Measurements from ENCODE around the gene KDSR.

Gene KDSR

DNA sequence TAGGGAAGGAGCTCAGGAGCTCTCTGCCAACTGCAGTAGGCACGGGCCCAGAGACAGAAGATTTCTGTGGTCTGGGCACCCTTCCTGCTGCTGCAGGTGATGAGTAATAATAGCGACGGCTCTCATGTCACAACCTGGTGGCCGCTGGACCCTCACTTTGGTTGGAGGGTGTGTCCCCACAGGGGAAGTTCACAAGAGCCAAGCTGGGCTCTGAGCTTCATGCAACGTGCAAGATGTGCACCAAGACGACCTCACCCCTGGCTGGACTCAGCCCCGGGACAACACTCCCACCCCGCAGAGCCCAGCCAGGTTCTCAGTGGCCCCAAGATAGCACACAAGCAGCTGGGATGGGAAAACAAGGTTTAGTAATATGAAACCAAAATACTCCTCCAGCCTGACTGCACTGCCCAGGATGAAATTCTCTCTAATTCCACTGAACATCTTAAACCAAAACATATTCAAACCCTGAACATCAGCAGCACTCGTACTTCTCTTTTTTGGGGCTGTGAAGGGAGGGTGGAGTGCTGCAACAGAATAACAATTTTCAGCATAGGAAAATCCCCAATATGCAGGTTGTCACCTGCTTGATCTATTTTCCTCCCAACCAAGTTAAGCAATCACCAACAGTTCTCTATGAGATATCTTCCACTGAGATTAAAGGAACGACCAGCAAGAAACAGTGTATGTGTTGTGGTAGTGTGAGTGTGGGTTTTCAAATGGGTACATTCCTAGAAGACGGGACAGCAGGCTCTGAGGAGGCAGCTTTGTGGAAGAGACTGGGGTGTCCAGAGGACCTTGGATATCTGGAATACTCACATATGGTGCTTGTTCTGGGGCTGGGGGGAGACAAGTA is 73.9 kb downstream of the KDSR start:
- no peak overlapping the region for H3K4me3 ChIP-seq (replicated peaks; ENCODE audit: insufficient read depth, low read length)
- H3K27me3 ChIP-seq (ENCODE audit: insufficient read depth, poor library complexity, severe bottlenecking) = no peaks in the 10 kb centered on the region
- TF ChIP-seq, protein P1, sequence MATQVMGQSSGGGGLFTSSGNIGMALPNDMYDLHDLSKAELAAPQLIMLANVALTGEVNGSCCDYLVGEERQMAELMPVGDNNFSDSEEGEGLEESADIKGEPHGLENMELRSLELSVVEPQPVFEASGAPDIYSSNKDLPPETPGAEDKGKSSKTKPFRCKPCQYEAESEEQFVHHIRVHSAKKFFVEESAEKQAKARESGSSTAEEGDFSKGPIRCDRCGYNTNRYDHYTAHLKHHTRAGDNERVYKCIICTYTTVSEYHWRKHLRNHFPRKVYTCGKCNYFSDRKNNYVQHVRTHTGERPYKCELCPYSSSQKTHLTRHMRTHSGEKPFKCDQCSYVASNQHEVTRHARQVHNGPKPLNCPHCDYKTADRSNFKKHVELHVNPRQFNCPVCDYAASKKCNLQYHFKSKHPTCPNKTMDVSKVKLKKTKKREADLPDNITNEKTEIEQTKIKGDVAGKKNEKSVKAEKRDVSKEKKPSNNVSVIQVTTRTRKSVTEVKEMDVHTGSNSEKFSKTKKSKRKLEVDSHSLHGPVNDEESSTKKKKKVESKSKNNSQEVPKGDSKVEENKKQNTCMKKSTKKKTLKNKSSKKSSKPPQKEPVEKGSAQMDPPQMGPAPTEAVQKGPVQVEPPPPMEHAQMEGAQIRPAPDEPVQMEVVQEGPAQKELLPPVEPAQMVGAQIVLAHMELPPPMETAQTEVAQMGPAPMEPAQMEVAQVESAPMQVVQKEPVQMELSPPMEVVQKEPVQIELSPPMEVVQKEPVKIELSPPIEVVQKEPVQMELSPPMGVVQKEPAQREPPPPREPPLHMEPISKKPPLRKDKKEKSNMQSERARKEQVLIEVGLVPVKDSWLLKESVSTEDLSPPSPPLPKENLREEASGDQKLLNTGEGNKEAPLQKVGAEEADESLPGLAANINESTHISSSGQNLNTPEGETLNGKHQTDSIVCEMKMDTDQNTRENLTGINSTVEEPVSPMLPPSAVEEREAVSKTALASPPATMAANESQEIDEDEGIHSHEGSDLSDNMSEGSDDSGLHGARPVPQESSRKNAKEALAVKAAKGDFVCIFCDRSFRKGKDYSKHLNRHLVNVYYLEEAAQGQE (IDR thresholded peaks at IDR 0.05; ENCODE audit: insufficient replicate concordance, low read depth) = no peak
- TF ChIP-seq GABPA (IDR thresholded peaks at IDR 0.05; ENCODE audit: low read depth) (no peak), SPI1 (IDR thresholded peaks at IDR 0.05; ENCODE audit: borderline replicate concordance, low read depth) (no peak; the same call in 1 of the 2 replicates), CTCF (IDR thresholded peaks at IDR 0.05; ENCODE audit: insufficient read depth, low read length) (no peak), POLR2AphosphoS5 (IDR thresholded peaks at IDR 0.05; ENCODE audit: low read depth) (no peak)
- peak; percentile 54 to 66 for DNase-seq (ENCODE audit: low read depth in 1 of 2, low spot score in 1 of 2)
- no peak overlapping the region for H3K27ac ChIP-seq (replicated peaks)

GRCh38 chr18:63291278-63291677 is 75.7 kb downstream of the KDSR start:
- H3K27me3 ChIP-seq (ENCODE audit: insufficient read depth, poor library complexity, severe bottlenecking) = no peaks in the 10 kb centered on the region
- H3K4me3 ChIP-seq (replicated peaks; ENCODE audit: insufficient read depth, low read length) = no peak overlapping the region
- DNase-seq (ENCODE audit: low read depth in 1 of 2, low spot score in 1 of 2) = no peak
- no peak for TF ChIP-seq CTCF (IDR thresholded peaks at IDR 0.05; ENCODE audit: insufficient read depth, low read length)
- no peak for TF ChIP-seq POLR2AphosphoS5 (IDR thresholded peaks at IDR 0.05; ENCODE audit: low read depth)
- TF ChIP-seq SPI1 (IDR thresholded peaks at IDR 0.05; ENCODE audit: borderline replicate concordance, low read depth) = no peak
- TF ChIP-seq GABPA (IDR thresholded peaks at IDR 0.05; ENCODE audit: low read depth) = no peak
- TF ChIP-seq, protein P1 (IDR thresholded peaks at IDR 0.05; ENCODE audit: insufficient replicate concordance, low read depth) = no peak
- no peak overlapping the region for H3K27ac ChIP-seq (replicated peaks)

GRCh38 chr18:63290821-63291200 is 76.2 kb downstream of the KDSR start:
- H3K27ac ChIP-seq (replicated peaks) = no peak overlapping the region
- no peak for DNase-seq (ENCODE audit: low read depth in 1 of 2, low spot score in 1 of 2)
- H3K27me3 ChIP-seq (ENCODE audit: insufficient read depth, poor library complexity, severe bottlenecking) = no peaks in the 10 kb centered on the region
- H3K4me3 ChIP-seq (replicated peaks; ENCODE audit: insufficient read depth, low read length) = no peak overlapping the region
- TF ChIP-seq SPI1 (IDR thresholded peaks at IDR 0.05; ENCODE audit: borderline replicate concordance, low read depth) = no peak
- no peak for TF ChIP-seq CTCF (IDR thresholded peaks at IDR 0.05; ENCODE audit: insufficient read depth, low read length)
- TF ChIP-seq GABPA (IDR thresholded peaks at IDR 0.05; ENCODE audit: low read depth) = no peak
- TF ChIP-seq, protein P1 (IDR thresholded peaks at IDR 0.05; ENCODE audit: insufficient replicate concordance, low read depth) = no peak
- no peak for TF ChIP-seq POLR2AphosphoS5 (IDR thresholded peaks at IDR 0.05; ENCODE audit: low read depth)

Data from HL-60 (cell line).